GM10248 (cell line): Measurements from ENCODE around the gene ZNF831.

Experiments
- CTCF ChIA-PET: fragments of 300-600 bp; sonication (Branson Sonifier 250); formaldehyde crosslinking; extraction: SDS; loops from one replicate; lab custom pipeline; 2021; ENCODE audit warnings: antibody characterized with exemption; lab: Yijun Ruan, JAX
- POLR2A ChIA-PET: fragments of 350-650 bp; sonication (Branson Sonifier 250); formaldehyde crosslinking; extraction: SDS; loops from one replicate; lab custom pipeline; 2020; ENCODE audit warnings: antibody characterized with exemption; lab: Yijun Ruan, JAX
- DNase-seq: peaks from one replicate; pipeline ENCODE4 v3.0.0; 2012; ENCODE audit errors: extremely low spot score
- CTCF ChIP-seq: IDR thresholded peaks from 2 replicates; pipeline ENCODE4 v1.5.1; 2012; ENCODE audit warnings: mild to moderate bottlenecking, low read depth; ENCODE audit errors: extremely low read depth, missing control alignments, control extremely low read depth

ZNF831 gene

DNA sequence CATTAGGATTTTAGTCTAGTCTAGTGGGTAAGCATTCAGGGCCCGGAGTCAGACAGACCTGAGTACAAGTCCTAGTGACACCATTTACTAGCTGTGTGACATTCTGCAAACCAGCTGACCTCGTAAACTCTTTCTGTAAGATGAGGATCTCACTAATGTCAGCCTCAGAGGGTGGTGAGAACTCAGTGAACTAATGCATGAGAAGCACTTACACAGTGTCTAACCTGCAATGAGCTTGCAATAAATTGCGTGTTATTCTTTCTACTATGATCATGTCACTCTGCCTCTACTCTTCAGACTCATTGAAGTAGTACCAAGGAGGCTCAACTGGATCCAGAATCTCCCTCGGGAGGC is 41.1 kb upstream of the ZNF831 start:
- POLR2A ChIA-PET: no interaction called here
- CTCF ChIA-PET: interaction anchor here (1.1 to 3.7 kb wide), 9 partner anchors 8 to 252 kb away, joined by 3 to 15 read pairs (median 3); no protein-coding TSS in a partner anchor
- no peak for DNase-seq
- no peak for TF ChIP-seq CTCF

GRCh38 chr20:59123011-59123677 is 40.5 kb upstream of the ZNF831 start:
- DNase-seq: no peak
- ChIA-PET CTCF (interaction anchor here (1.1 to 3.7 kb wide), 6 partner anchors 8 to 253 kb away, joined by 3 to 15 read pairs (median 10); no protein-coding TSS in a partner anchor), POLR2A (no interaction called here)
- no peak for TF ChIP-seq CTCF

GRCh38 chr20:59123678-59124255 is 39.9 kb upstream of the ZNF831 start:
- ChIA-PET CTCF (interaction anchor here (2.2 to 3.7 kb wide), 3 partner anchors 14 to 98 kb away, joined by 8 to 15 read pairs (median 13); no protein-coding TSS in a partner anchor), POLR2A (no interaction called here)
- DNase-seq: no peak
- TF ChIP-seq CTCF: no peak

GRCh38 chr20:59124296-59125029 is 39.2 kb upstream of the ZNF831 start:
- ChIA-PET POLR2A (no interaction called here), CTCF (interaction anchor here (3.4 to 3.7 kb wide), 2 partner anchors 37 to 97 kb away, joined by 13 to 15 read pairs; no protein-coding TSS in a partner anchor)
- DNase-seq: no peak
- no peak for TF ChIP-seq CTCF

DNA sequence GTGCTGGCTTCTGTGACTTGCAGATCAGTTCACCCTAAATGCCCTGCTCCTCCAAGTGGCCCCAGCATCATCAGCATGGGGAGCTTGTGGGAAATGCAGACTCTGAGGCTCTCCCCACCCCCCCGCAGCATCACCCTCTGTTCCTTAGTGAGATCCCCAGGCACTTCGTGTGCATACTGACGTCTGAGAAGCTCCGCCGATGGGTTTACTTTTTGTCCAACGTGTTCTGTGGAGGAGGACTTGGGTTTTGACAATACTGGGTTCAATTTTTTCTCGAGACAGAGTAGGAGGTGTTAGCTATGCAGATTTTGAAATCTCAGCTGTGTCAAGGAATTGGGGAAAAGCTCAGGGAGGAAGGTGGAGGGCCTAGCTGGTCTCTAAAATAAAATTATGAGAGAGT is 38.3 kb upstream of the ZNF831 start:
- POLR2A ChIA-PET: no interaction called here
- no peak for TF ChIP-seq CTCF
- CTCF ChIA-PET: no interaction called here
- DNase-seq: no peak

DNA sequence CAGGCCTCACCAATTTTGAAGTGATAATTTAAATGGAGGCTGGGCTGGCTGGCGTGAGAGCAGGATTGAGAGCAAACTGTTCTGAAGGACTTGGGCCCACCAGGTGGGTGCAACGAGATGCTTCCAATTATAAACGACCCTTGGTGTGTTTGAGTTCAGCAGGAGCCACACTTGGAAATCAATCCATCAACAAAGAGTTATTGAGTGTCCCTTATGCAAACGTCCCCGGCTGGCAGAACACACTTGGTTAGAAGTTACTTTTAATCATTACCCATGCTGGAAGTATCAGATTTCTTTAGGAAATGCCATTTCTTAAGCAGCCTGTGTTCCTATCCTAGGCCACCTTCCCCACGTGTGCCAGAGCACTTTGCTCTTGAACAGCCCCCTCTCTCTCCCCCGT is 37.8 kb upstream of the ZNF831 start:
- ChIA-PET CTCF (interaction anchor here (0.9 kb wide), 1 partner anchor 38 kb away, joined by 4 read pairs; no protein-coding TSS in a partner anchor), POLR2A (no interaction called here)
- TF ChIP-seq CTCF: no peak
- DNase-seq: no peak
